ENCODE results near the gene TMEM231. TPM values are rescaled to one million over a fixed set of nuclear protein-coding genes. Genes with fewer than 3 reads are reported as not detected.

Gene TMEM231
- total RNA-seq, 1 donor from 2014 or later = 14.5 TPM

DNA sequence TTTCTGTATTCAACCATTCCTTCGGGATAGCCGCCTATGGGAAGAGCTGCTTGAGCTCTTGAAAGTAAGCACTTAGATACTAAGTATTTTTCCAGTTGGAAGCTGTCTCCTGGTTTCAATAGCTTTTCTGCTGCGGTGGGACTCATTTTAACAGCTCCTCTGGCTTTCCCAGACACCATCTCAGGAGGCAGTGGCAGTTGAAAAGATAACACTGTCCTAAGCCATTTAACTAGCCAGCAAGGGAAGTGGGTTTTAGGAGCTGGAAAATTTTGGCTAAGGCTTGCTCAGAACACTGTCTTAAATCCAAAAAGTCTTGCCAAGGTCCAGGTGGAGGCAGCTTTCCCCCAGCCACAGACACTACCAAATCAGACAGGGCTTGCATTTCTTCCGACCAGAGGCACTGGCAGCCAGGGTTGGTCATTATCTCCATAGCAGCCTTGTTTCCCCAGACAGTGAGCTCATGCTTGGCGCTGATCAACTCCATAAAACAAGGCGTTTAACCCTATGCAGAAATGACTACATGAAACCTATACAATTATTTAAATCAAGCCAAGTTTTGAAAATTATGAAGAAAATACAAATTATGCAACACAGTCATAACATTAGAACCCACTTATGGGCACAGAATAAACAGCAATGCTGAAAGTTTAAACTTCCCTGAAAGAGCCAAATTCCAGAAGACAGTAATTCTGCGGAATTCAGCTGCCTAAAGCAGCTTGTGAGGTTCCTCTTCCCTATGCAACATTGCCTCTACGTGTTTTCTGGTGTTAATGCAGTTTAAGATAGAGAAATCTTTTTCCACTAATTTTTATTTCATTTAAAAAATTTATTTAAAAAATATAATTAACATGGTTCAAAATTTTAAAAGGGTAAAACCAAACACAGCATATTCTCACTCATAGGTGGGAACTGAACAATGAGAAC, 35.1 kb upstream of the TMEM231 start:
- Histone ChIP-seq H3K27me3 (ENCODE audit: low read depth) (no peaks in the 10 kb centered on the region), H3K4me1 (no peaks in the 10 kb centered on the region), H3K36me3 (peaks cover 14% of the 10 kb centered on the region), H3K9me3 (no peaks in the 10 kb centered on the region), H3K4me3 (no peak overlapping the region), H3K27ac (peak overlapping the region; percentile 46)
- peak; percentile 50 to 60 for ATAC-seq
- DNase-seq = no peak
- TF ChIP-seq, protein P1, sequence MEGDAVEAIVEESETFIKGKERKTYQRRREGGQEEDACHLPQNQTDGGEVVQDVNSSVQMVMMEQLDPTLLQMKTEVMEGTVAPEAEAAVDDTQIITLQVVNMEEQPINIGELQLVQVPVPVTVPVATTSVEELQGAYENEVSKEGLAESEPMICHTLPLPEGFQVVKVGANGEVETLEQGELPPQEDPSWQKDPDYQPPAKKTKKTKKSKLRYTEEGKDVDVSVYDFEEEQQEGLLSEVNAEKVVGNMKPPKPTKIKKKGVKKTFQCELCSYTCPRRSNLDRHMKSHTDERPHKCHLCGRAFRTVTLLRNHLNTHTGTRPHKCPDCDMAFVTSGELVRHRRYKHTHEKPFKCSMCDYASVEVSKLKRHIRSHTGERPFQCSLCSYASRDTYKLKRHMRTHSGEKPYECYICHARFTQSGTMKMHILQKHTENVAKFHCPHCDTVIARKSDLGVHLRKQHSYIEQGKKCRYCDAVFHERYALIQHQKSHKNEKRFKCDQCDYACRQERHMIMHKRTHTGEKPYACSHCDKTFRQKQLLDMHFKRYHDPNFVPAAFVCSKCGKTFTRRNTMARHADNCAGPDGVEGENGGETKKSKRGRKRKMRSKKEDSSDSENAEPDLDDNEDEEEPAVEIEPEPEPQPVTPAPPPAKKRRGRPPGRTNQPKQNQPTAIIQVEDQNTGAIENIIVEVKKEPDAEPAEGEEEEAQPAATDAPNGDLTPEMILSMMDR (IDR thresholded peaks at IDR 0.05) = no peak
- intact Hi-C loops (cut with DNase I) = no loop called here

DNA sequence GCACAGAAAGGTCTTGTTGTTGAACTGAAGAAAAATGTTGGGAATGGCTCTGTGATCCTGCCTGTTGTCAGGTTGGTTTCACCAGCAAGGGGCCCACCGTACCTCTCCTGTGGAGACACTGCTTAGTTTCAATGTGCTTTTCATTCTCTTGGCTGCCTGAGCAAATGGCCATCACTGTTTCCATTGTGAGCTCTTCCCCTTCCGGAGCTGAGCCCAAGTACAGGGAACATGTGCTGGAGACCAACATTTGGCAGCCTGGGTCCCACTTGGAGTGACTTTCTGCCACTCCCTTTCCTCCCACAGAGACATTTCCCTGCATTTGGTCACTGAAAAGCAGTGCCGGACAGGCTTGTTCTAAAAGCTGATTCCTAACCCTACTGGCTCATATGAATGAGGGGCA, 33.3 kb upstream of the TMEM231 start:
- peaks cover 20% of the 10 kb centered on the region for H3K36me3 ChIP-seq
- peak in 1 of 2 donors; percentile 21 for ATAC-seq
- no peak overlapping the region for H3K4me3 ChIP-seq
- no peaks in the 10 kb centered on the region for H3K27me3 ChIP-seq (ENCODE audit: low read depth)
- no peak overlapping the region for H3K27ac ChIP-seq
- no peaks in the 10 kb centered on the region for H3K9me3 ChIP-seq
- no peaks in the 10 kb centered on the region for H3K4me1 ChIP-seq
- intact Hi-C loops (cut with DNase I) = no loop called here
- no peak for DNase-seq
- TF ChIP-seq, protein P1 (IDR thresholded peaks at IDR 0.05) = no peak

DNA sequence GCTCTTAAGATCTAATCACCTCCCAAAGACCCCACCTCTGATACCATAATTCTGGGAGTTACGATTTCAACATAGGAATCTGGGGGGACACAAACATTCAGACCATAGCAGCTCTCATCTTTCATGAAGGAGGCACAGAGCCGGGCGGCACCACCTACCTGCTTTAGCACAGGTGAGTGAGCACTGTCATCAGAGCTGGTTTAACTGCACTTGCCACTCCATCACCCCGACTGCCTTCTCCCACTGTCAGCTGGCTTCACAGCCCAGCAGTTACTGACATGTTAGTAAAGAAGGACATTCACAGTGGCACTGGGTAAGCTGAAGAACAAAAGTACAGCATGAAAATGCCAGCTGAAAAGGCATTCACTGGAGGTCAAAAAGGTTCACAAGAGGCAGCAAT, 32.7 kb upstream of the TMEM231 start:
- no peaks in the 10 kb centered on the region for H3K27me3 ChIP-seq (ENCODE audit: low read depth)
- H3K9me3 ChIP-seq = no peaks in the 10 kb centered on the region
- intact Hi-C loops (cut with DNase I) = no loop called here
- H3K27ac ChIP-seq = no peak overlapping the region
- TF ChIP-seq, protein P1 (IDR thresholded peaks at IDR 0.05) = no peak
- no peaks in the 10 kb centered on the region for H3K4me1 ChIP-seq
- H3K4me3 ChIP-seq = no peak overlapping the region
- DNase-seq = no peak
- no peak for ATAC-seq
- H3K36me3 ChIP-seq = peaks cover 14% of the 10 kb centered on the region

DNA sequence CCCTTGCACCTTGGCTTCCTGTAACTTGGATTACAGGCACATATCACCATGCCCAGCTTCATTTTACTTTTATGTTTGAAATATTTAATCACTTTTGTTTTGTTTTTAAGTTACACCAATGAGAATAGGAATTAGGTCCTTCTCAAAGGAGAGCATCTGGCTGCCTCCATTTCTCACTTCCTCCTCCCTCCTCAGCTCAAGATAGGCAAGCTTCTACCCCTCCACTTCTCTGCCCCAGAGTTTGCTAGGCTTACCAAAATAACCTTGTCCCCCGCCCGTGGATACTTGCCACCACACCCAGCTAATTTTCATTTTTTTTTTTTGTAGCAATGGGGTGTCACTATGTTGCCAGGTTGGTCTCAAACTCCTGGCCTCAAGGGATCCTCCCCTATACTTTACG, 28.1 kb upstream of the TMEM231 start:
- Histone ChIP-seq H3K4me3 (no peak overlapping the region), H3K27ac (no peak overlapping the region), H3K36me3 (peaks cover 27% of the 10 kb centered on the region), H3K9me3 (no peaks in the 10 kb centered on the region), H3K4me1 (no peaks in the 10 kb centered on the region), H3K27me3 (ENCODE audit: low read depth) (no peaks in the 10 kb centered on the region)
- TF ChIP-seq, protein P1 (IDR thresholded peaks at IDR 0.05) = no peak
- intact Hi-C loops (cut with DNase I) = no loop called here
- DNase-seq (no peak), ATAC-seq (no peak)

DNA sequence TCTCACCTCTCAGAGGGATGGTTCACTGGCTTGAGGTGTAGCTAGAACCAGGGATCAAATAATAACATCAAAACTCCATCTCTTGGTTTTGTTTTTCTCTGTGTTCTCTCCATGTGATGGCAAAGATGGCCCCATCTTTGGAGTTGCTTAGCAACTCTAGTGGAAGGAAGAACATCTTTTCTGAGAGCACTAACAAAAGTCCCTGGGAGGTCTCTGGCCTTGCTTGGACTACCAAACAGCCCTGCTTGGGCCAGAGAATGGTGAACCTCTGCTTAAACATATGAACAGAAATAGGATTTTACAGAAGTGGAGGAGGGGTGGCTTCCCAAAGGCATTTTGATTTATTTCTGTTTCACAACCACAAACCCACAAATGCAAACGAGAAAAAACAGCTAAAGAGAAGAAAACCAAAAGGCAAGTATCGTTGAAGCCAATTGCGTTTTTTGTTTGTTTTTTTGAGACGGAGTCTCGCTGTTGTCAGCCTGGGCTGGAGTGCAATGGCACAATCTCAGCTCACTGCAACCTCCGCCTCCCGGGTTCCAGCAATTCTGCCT, 23.3 kb upstream of the TMEM231 start:
- H3K36me3 ChIP-seq = peaks cover 68% of the 10 kb centered on the region
- no peak overlapping the region for H3K4me3 ChIP-seq
- H3K27me3 ChIP-seq (ENCODE audit: low read depth) = no peaks in the 10 kb centered on the region
- TF ChIP-seq, protein P1 (IDR thresholded peaks at IDR 0.05) = no peak
- ATAC-seq (no peak), DNase-seq (no peak)
- intact Hi-C loops (cut with DNase I) = no loop called here
- H3K9me3 ChIP-seq = no peaks in the 10 kb centered on the region
- H3K4me1 ChIP-seq = no peaks in the 10 kb centered on the region
- H3K27ac ChIP-seq = no peak overlapping the region
